Glomerular endothelial cell (primary cell): Measurements from ENCODE around the gene CD1B. TPM values are rescaled to one million over a fixed set of nuclear protein-coding genes. Genes with fewer than 3 reads are reported as not detected.
"Not testable (repeated sequence)": the region's sequence is repeated elsewhere in the genome, so short reads cannot be mapped to it uniquely, and the experiment has no call there.

Source experiments
- DNase-seq: peaks from one replicate; pipeline ENCODE4 v3.0.0-alpha.2; 2011; ENCODE audit warnings: low read depth, low spot score; ENCODE audit errors: extremely low read depth
- total RNA-seq: library from RNA; depleted of rRNA; stranded (reverse); fragments of >200 nt; gene quantifications from 2 replicates; pipeline ENCODE4 v1.2.3, GENCODE V29; 2015

Gene CD1B
- not detected in 2 replicates for total RNA-seq

GRCh38 chr1:158331481-158332150 lies at the start of gene CD1B:
Gene CD1B (minus strand): TSS chr1:158331531. CDS start chr1:158331423, 108 bp downstream.
- DNase-seq = no peak

GRCh38 chr1:158374860-158375259 lies 43.5 kb upstream of the CD1B start:
- no peak for DNase-seq

- not testable (repeated sequence) for DNase-seq
Measured at GRCh38 chr1:158374101-158374500, 42.8 kb upstream of the CD1B start.

- DNase-seq = no peak
Measured at GRCh38 chr1:158371188-158371953, 40.0 kb upstream of the CD1B start.

- DNase-seq = no peak
Measured at GRCh38 chr1:158366783-158367182, 35.5 kb upstream of the CD1B start.

GRCh38 chr1:158362941-158363340 lies 31.6 kb upstream of the CD1B start:
- DNase-seq = no peak

- no peak for DNase-seq
Measured at GRCh38 chr1:158362482-158362881, 31.2 kb upstream of the CD1B start.

GRCh38 chr1:158357441-158357840 lies 26.1 kb upstream of the CD1B start:
- DNase-seq = no peak

GRCh38 chr1:158356616-158357015 lies 25.3 kb upstream of the CD1B start:
- no peak for DNase-seq

- DNase-seq = no peak
Measured at GRCh38 chr1:158355773-158356285, 24.5 kb upstream of the CD1B start.

GRCh38 chr1:158354255-158354654 lies 22.9 kb upstream of the CD1B start:
- DNase-seq = no peak

GRCh38 chr1:158353303-158354075 lies 22.2 kb upstream of the CD1B start, which contains the start of gene CD1E:
Gene CD1E (plus strand): TSS chr1:158353894. CDS start chr1:158353989, 95 bp downstream.
- DNase-seq = no peak

GRCh38 chr1:158348946-158349345 lies 17.6 kb upstream of the CD1B start:
- not testable (repeated sequence) for DNase-seq

GRCh38 chr1:158336413-158336812 lies 5.1 kb upstream of the CD1B start:
- DNase-seq = not testable (repeated sequence)

GRCh38 chr1:158335213-158335532 lies 3.8 kb upstream of the CD1B start:
- no peak for DNase-seq

GRCh38 chr1:158334526-158335212 lies 3.3 kb upstream of the CD1B start:
- no peak for DNase-seq

- no peak for DNase-seq
Measured at GRCh38 chr1:158333405-158334155, 2.2 kb upstream of the CD1B start.

- DNase-seq = no peak
Measured at GRCh38 chr1:158331106-158331425, 265 bp downstream of the CD1B start.

GRCh38 chr1:158330391-158331105 lies 783 bp downstream of the CD1B start:
- no peak for DNase-seq
